HCT116 (cell line): ENCODE results near the gene IL31.

Experiments used
- FOSL1 ChIP-seq: IDR thresholded peaks from 2 replicates; pipeline ENCODE4 v1.6.1; 2012; ENCODE audit warnings: low read depth
- TF ChIP-seq, protein P1 (sequence below), 3 experiments: fragments of 200-600 bp in 1 of 3; sonication (generic) in 1 of 3; IDR thresholded peaks in 2 of 3; conservative IDR thresholded peaks in 1 of 3; 2 replicates each; pipeline ENCODE4 v1.5.1; 2012 to 2017; ENCODE audit warnings: low read depth in 2 of 3, low read length in 2 of 3, antibody characterized with exemption in 1 of 3, borderline replicate concordance in 1 of 3, control low read depth in 1 of 3, mild to moderate bottlenecking in 1 of 3, mixed read lengths in 1 of 3, mixed run types in 1 of 3, moderate library complexity in 1 of 3; ENCODE audit not compliant: insufficient read depth in 1 of 3

DNA sequence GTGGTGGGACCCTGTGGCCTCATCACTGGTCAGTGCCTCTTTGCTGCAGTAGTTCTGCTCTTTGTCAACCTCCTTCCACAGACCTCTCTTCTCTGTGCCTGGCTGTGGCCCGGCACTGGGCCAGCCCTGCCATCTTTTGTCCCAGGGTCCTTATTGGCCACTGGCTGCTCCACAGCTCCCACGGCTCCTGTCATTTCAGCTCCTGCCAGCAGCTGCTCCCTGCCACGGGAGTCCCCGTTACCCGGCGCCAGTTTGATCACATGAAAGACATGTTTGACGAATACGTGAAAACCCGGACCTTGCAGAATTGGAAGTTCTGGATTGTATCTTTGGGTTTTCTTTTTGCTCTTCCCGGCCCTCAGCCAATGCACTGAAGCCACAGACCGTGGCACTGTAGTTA lies 35.4 kb downstream of the IL31 start:
- TF ChIP-seq, protein P1, sequence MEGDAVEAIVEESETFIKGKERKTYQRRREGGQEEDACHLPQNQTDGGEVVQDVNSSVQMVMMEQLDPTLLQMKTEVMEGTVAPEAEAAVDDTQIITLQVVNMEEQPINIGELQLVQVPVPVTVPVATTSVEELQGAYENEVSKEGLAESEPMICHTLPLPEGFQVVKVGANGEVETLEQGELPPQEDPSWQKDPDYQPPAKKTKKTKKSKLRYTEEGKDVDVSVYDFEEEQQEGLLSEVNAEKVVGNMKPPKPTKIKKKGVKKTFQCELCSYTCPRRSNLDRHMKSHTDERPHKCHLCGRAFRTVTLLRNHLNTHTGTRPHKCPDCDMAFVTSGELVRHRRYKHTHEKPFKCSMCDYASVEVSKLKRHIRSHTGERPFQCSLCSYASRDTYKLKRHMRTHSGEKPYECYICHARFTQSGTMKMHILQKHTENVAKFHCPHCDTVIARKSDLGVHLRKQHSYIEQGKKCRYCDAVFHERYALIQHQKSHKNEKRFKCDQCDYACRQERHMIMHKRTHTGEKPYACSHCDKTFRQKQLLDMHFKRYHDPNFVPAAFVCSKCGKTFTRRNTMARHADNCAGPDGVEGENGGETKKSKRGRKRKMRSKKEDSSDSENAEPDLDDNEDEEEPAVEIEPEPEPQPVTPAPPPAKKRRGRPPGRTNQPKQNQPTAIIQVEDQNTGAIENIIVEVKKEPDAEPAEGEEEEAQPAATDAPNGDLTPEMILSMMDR (IDR thresholded peaks at IDR 0.05 in 2 of 3, conservative IDR thresholded peaks at IDR 0.05 in 1 of 3; ENCODE audit: borderline replicate concordance in 1 of 3, insufficient read depth in 1 of 3, low read depth in 2 of 3, low read length in 2 of 3), result no peak
- no peak for TF ChIP-seq FOSL1
